Kidney tubule cell (primary cell): ENCODE data around the gene AUH.
A peak's percentile ranks its signal among the peaks of the same experiment; 100 is the strongest.

Source experiments
- DNase-seq: peaks from one replicate; pipeline ENCODE4 v3.0.0-alpha.2; 2018; ENCODE audit warnings: low spot score

The AUH gene

GRCh38 chr9:91246846-91247245 is 114.9 kb downstream of the AUH start:
- DNase-seq: peak; percentile 12

- DNase-seq: peak; percentile 18
Observed at GRCh38 chr9:91245431-91246313, 116.0 kb downstream of the AUH start.

- no peak for DNase-seq
Observed at GRCh38 chr9:91243029-91243428, 118.7 kb downstream of the AUH start.

- DNase-seq: peak; percentile 94
Observed at GRCh38 chr9:91241909-91242308, 119.8 kb downstream of the AUH start.

GRCh38 chr9:91240596-91241165 is 121.0 kb downstream of the AUH start:
- no peak for DNase-seq

GRCh38 chr9:91239367-91240111 is 122.2 kb downstream of the AUH start:
- DNase-seq: no peak

GRCh38 chr9:91234523-91234922 is 127.2 kb downstream of the AUH start:
- no peak for DNase-seq

GRCh38 chr9:91231619-91232018 is 130.1 kb downstream of the AUH start:
- no peak for DNase-seq

- peak; percentile 44 for DNase-seq
Observed at GRCh38 chr9:91223000-91223399, 138.7 kb downstream of the AUH start.

- DNase-seq: no peak
Observed at GRCh38 chr9:91222457-91222856, 139.3 kb downstream of the AUH start.

- DNase-seq: no peak
Observed at GRCh38 chr9:91221332-91221731, 140.4 kb downstream of the AUH start.

GRCh38 chr9:91220491-91221135 is 141.1 kb downstream of the AUH start:
- DNase-seq: no peak

- DNase-seq: no peak
Observed at GRCh38 chr9:91220021-91220420, 141.7 kb downstream of the AUH start.

- no peak for DNase-seq
Observed at GRCh38 chr9:91219557-91219956, 142.2 kb downstream of the AUH start.

GRCh38 chr9:91217388-91217787 is 144.3 kb downstream of the AUH start:
- no peak for DNase-seq

GRCh38 chr9:91214867-91215266 is 146.9 kb downstream of the AUH start:
- DNase-seq: no peak

GRCh38 chr9:91214086-91214485 is 147.6 kb downstream of the AUH start:
- DNase-seq: peak; percentile 57

GRCh38 chr9:91212596-91213243 is 149.0 kb downstream of the AUH start:
- no peak for DNase-seq

GRCh38 chr9:91211919-91212318 is 149.8 kb downstream of the AUH start:
- peak; percentile 47 for DNase-seq

- DNase-seq: peak; percentile 50
Observed at GRCh38 chr9:91211414-91211813, 150.3 kb downstream of the AUH start.

- DNase-seq: no peak
Observed at GRCh38 chr9:91210318-91210717, 151.4 kb downstream of the AUH start.

- no peak for DNase-seq
Observed at GRCh38 chr9:91208837-91209236, 152.9 kb downstream of the AUH start.
